Esophagus squamous epithelium (tissue), 5 donors: ENCODE results near the gene CNST. TPM values are rescaled to one million over a fixed set of nuclear protein-coding genes. Genes with fewer than 3 reads are reported as not detected.
A peak's percentile ranks its signal among the peaks of the same experiment; 100 is the strongest.
"Not testable (repeated sequence)": the region's sequence is repeated elsewhere in the genome, so short reads cannot be mapped to it uniquely, and the experiment has no call there.

ENCODE experiments used
- DNase-seq: peaks from one replicate; lab custom pipeline; 2025; lab: John Stamatoyannopoulos, UW
- H3K27ac ChIP-seq, 4 donors: fragments of 200-600 bp; sonication (generic); one replicate each; pipeline ENCODE4 v1.5.1; 2016 to 2019; ENCODE audit warnings: mild to moderate bottlenecking in 1 of 4
- H3K27me3 ChIP-seq, 4 donors: fragments of 200-600 bp; sonication (generic); 1 replicate in 3 of 4; 2 replicates in 1 of 4; pipeline versions ENCODE4 v1.5.1 to v1.6.0; 2017 to 2021; ENCODE audit warnings: antibody characterized with exemption in 1 of 4
- H3K36me3 ChIP-seq, 3 donors: fragments of 200-600 bp; sonication (generic); one replicate each; pipeline ENCODE4 v1.5.1; 2016 to 2019
- H3K4me1 ChIP-seq, 3 donors: fragments of 200-600 bp; sonication (generic); one replicate each; pipeline ENCODE4 v1.5.1; 2017 to 2019
- H3K4me3 ChIP-seq, 4 donors: fragments of 200-600 bp; sonication (generic); 1 replicate in 3 of 4; 2 replicates in 1 of 4; pipeline ENCODE4 v1.5.1; 2016 to 2019; ENCODE audit warnings: mild to moderate bottlenecking in 2 of 4, moderate library complexity in 1 of 4
- H3K9me3 ChIP-seq, 3 donors: fragments of 200-600 bp; sonication (generic); one replicate each; pipeline ENCODE4 v1.5.1; 2016 to 2019
- POLR2A ChIP-seq, 4 donors: fragments of 450-650 bp; IDR thresholded peaks; one replicate each; pipeline ENCODE4 v1.6.1; 2017; ENCODE audit warnings: antibody characterized with exemption in 4 of 4, mild to moderate bottlenecking in 4 of 4, moderate library complexity in 3 of 4
- WGBS, 2 donors: methylation state at CpG; one replicate each; pipeline ENCODE4 v1.1.5; 2018; 5-methylcytosine and 5-hydroxymethylcytosine counted together
- intact Hi-C: fragments of 100-400 bp; cut with DNase I; formaldehyde crosslinking; loops from one replicate; pipeline ENCODE4 v1.15.0; 2022
- total RNA-seq, 4 donors: library from RNA; depleted of rRNA; stranded (reverse); fragments of >200 nt; gene quantifications; one replicate each; pipeline ENCODE4 v1.1.0, GENCODE V29; 2016
- TF ChIP-seq, protein P1 (sequence below), 6 experiments: fragments of 450-650 bp in 4 of 6; fragments of 200-600 bp in 2 of 6; sonication (generic) in 2 of 6; IDR thresholded peaks; one replicate each; pipeline ENCODE4 v1.5.1; 2016 to 2019; ENCODE audit warnings: antibody characterized with exemption in 6 of 6, mild to moderate bottlenecking in 4 of 6, moderate library complexity in 4 of 6
- donor health status: DM: yes; HTN: yes; CAD: no.

Gene CNST
- total RNA-seq, 4 donors from 2014 or later: 7.5 to 31.5 (median 12.4) TPM

DNA sequence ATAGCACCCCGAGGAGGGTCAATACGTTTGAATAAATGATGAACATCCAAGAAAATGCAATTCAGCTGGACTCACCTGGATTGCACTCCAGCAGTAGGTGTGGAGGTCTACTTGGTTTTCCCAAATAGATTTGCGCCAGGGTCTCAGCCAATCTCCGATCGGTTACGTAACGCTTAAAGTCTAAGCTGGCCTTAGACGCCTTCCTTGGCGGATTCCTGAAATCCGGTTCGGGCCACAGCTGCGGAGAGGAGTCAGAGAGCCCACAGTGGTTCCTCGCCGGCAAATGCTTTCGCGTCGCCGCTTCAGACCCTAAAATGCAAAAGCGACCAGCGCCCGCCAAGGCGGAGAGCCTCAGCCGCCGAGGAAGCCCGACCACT, 517 bp upstream of the CNST start:
- Histone ChIP-seq H3K9me3 (no peaks in the 10 kb centered on the region), H3K4me1 (peaks cover 9 to 59% (median 22%) of the 10 kb centered on the region in 3 donors), H3K4me3 (peak overlapping the region; percentile 84 to 100 (median 98)), H3K27ac (peak overlapping the region; percentile 92 to 99 (median 99)), H3K36me3 (peaks cover 0 to 29% (median 0%) of the 10 kb centered on the region in 3 donors), H3K27me3 (no peaks in the 10 kb centered on the region)
- no peak for DNase-seq
- WGBS, 2 donors: 2% methylated on average over 8 to 9 of the region's 25 CpGs
- no peak for TF ChIP-seq POLR2A (IDR thresholded peaks at IDR 0.05)
- intact Hi-C loops: loop anchor here (10.0 kb wide), 1 partner anchor 119 kb away; no protein-coding TSS in a partner anchor

DNA sequence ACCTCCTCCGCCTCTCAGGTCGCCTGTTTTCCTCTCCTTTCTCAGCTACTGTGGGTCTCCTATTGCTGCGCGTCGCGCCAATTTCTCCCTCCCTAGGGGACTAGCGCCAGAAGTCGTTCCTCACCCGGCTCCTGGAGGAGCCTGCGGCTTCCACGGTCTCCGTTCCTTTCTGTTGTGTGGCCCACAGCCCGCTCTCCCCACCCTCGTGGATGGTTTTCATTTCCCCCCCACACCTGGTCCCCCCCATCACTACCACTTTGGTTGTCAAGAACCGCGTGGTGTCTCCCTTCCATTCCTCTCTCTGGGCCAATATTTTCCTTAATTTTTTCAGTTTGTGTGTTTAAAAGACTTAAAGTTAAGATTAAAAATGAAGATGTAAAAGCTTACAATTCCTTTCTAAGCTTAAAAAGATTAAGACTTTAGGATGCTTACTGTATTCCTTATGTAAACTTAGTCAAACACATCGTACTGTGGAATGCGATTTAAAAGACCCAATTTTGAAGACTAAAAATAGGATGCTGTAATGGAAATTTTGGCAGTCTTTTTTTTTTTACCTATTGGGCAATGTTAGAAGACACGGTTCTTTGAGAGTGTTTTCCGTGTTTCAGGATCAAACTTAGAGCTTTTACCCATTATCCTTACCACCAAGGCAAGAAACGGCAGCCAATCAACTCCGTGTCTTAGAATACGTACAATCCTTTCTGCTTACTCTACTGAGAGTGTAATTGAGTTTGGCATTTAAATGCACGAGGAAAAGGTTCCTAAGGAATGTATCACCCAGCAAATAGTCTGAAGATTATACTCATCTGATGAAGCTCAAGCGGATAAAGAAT, 773 bp downstream of the CNST start:
- Histone ChIP-seq H3K36me3 (peaks cover 0 to 20% (median 0%) of the 10 kb centered on the region in 3 donors), H3K4me3 (peak overlapping the region; percentile 84 to 100 (median 98)), H3K9me3 (no peaks in the 10 kb centered on the region), H3K27ac (peak overlapping the region; percentile 92 to 99 (median 99)), H3K4me1 (peaks cover 9 to 72% (median 22%) of the 10 kb centered on the region in 3 donors), H3K27me3 (no peaks in the 10 kb centered on the region)
- intact Hi-C loops: loop anchor here (10.0 kb wide), 1 partner anchor 118 kb away; no protein-coding TSS in a partner anchor
- WGBS, 2 donors: 0 to 1% methylated on average over 20 to 25 of the region's 25 CpGs
- no peak for DNase-seq
- TF ChIP-seq, protein P1, sequence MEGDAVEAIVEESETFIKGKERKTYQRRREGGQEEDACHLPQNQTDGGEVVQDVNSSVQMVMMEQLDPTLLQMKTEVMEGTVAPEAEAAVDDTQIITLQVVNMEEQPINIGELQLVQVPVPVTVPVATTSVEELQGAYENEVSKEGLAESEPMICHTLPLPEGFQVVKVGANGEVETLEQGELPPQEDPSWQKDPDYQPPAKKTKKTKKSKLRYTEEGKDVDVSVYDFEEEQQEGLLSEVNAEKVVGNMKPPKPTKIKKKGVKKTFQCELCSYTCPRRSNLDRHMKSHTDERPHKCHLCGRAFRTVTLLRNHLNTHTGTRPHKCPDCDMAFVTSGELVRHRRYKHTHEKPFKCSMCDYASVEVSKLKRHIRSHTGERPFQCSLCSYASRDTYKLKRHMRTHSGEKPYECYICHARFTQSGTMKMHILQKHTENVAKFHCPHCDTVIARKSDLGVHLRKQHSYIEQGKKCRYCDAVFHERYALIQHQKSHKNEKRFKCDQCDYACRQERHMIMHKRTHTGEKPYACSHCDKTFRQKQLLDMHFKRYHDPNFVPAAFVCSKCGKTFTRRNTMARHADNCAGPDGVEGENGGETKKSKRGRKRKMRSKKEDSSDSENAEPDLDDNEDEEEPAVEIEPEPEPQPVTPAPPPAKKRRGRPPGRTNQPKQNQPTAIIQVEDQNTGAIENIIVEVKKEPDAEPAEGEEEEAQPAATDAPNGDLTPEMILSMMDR (IDR thresholded peaks at IDR 0.05): no peak
- no peak for TF ChIP-seq POLR2A (IDR thresholded peaks at IDR 0.05)

DNA sequence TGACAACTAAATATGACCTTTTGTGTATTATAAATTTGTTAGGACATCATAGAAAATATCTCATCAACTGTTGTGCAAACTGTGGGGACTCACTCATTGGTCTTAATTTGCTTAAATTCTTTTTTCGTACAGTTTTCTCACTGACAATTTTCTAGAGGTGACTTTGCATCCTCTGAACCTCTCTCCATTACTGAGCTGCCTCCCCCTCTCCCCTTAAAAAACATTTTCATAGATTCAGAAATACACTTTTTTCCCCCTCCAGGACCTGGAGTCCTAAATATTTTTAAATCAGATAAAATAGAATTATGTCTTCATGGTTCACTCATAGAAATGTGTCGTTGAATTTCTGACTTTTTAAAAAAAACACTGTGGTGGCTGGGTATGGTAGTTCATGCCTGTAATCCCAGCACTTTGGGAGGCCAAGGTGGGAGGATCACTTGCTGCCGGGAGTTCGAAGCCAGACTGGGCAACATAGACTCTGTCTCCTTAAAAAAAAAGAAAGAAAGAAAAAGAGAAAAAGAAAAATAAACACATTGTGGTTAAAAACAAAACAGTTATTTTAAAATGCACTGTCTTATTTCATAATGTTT, 1.5 kb downstream of the CNST start:
- Histone ChIP-seq H3K27ac (peak overlapping the region; percentile 92 to 99 (median 99)), H3K4me3 (peak overlapping the region; percentile 84 to 100 (median 98)), H3K27me3 (no peaks in the 10 kb centered on the region), H3K9me3 (no peaks in the 10 kb centered on the region), H3K4me1 (peaks cover 9 to 79% (median 22%) of the 10 kb centered on the region in 3 donors), H3K36me3 (peaks cover 0 to 14% (median 0%) of the 10 kb centered on the region in 3 donors)
- no peak for DNase-seq
- 49 to 60% methylated on average over 4 of the region's 4 CpGs for WGBS, 2 donors
- intact Hi-C loops: loop anchor here (10.0 kb wide), 1 partner anchor 117 kb away; no protein-coding TSS in a partner anchor
- TF ChIP-seq POLR2A (IDR thresholded peaks at IDR 0.05): no peak
- TF ChIP-seq, protein P1 (IDR thresholded peaks at IDR 0.05): peak in 1 of 6 experiments; percentile 15

DNA sequence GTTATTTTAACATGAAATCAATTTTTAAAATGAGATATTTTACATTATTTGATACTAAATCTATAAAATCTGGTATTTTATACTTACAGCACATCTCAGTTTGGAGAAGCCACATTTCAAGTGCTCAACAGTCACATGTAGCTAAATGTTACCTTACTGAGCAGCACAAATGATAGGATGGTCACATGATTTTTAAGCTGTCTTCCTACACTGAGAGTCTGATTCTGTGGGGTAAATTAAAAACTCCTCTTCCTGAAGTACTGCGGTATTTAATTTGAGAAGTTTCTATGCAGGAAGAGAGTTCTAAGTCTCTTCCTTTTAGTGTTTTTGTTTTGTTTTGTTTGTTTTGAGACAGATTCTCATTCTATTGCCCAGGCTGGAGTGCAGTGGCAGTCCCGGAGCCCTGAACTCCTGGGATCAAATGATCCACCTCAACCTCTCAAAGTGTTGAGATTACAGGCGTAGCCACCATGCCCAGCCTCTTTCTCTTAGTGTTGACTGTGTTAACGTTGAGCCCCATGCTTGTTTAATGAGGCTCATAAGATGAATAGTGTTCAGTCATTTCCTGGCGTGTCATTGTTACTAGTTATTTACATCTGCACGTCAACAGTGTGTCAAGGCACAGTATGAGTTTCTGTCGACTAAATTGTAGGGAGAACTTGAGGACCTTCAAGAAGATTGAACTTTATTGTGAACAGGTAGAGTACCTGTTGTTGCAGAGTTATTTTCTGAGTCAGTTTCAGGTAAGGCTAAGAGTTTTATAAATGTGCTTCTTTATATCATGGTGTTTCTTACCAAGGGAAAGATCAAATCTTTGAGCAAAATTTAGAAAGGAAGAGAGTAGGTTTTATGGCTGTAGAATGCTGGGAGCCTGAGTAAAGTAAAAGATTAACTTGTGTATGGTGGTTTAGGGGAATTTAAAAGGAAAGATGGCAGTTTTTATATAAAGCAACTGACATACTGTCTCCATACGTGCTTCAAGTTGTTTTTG, 3.3 kb downstream of the CNST start:
- DNase-seq: no peak
- H3K9me3 ChIP-seq: no peaks in the 10 kb centered on the region
- H3K36me3 ChIP-seq: no peaks in the 10 kb centered on the region
- peak overlapping the region in 2 of 4 donors; percentile 7 to 41 for H3K4me3 ChIP-seq
- peak in 1 of 4 donors; percentile 47 for TF ChIP-seq POLR2A (IDR thresholded peaks at IDR 0.05)
- TF ChIP-seq, protein P1 (IDR thresholded peaks at IDR 0.05): no peak
- no peaks in the 10 kb centered on the region for H3K27me3 ChIP-seq
- H3K27ac ChIP-seq: peak overlapping the region; percentile 44 to 99 (median 90)
- intact Hi-C loops: loop anchor here (10.0 kb wide), 1 partner anchor 115 kb away; no protein-coding TSS in a partner anchor
- 41 to 42% methylated on average over 8 of the region's 8 CpGs for WGBS, 2 donors
- peaks cover 9 to 84% (median 20%) of the 10 kb centered on the region in 3 donors for H3K4me1 ChIP-seq

DNA sequence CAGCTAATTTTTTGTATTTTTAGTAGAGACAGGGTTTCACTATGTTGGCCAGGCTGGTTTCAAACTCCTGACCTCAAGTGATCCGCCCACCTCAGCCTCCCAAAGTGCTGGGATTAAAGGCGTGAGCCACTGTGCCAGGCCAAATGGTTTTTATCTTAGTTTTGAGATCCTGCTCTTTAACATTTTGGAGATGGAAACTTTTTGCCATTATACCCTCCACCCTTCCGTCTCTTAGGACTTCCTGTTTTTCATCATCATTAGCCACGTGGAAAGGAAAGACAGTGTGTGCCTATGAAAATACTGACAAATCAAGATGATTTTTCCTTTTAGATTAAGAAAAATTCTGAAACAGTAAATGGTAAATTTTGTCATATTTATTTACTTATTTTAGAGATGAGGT, 5.1 kb downstream of the CNST start:
- Histone ChIP-seq H3K4me1 (peaks cover 0 to 71% (median 11%) of the 10 kb centered on the region in 3 donors), H3K4me3 (peak overlapping the region in 2 of 4 donors; percentile 2 to 25), H3K27ac (peak overlapping the region; percentile 45 to 99 (median 90))
- intact Hi-C loops, H3K36me3 ChIP-seq, H3K27me3 ChIP-seq, DNase-seq, H3K9me3 ChIP-seq: not testable (repeated sequence)
- 62 to 67% methylated on average over 4 of the region's 4 CpGs for WGBS, 2 donors
